GM12878 (cell line): Measurements from ENCODE around the gene NOL7. TPM values are rescaled to one million over a fixed set of nuclear protein-coding genes. Genes with fewer than 3 reads are reported as not detected.

Source experiments
- ATAC-seq: fragments of 200-7000 bp; cut with Tn5 transposase; 3 replicates; pipeline ENCODE4 v1.9.1; 2020; ENCODE audit warnings: mild to moderate bottlenecking, moderate library complexity
- BruUV-seq: library from RNA; stranded (reverse); fragments of 400-500 nt; replicated peaks from 2 replicates; lab custom pipeline; 2021; lab: Mats Ljungman, UMichigan
- CTCF ChIA-PET: fragments of 300-600 bp; sonication (Branson Sonifier 250); formaldehyde crosslinking; extraction: SDS; loops from one replicate; lab custom pipeline; 2021; ENCODE audit warnings: inconsistent platforms; lab: Yijun Ruan, JAX
- POLR2A ChIA-PET: fragments of 350-600 bp; formaldehyde crosslinking; extraction: SDS; loops from one replicate; lab custom pipeline; 2021; ENCODE audit warnings: inconsistent platforms; lab: Charles Lee
- RAD21 ChIA-PET: fragments of 300-600 bp; sonication (Branson Sonifier 250); formaldehyde crosslinking; loops from one replicate; lab custom pipeline; 2023; ENCODE audit warnings: antibody characterized with exemption; ENCODE audit not compliant: unreplicated experiment; lab: Charles Lee
- SMC1A ChIA-PET: fragments of 300-600 bp; sonication (Branson Sonifier 250); formaldehyde crosslinking; loops from one replicate; lab custom pipeline; 2023; ENCODE audit not compliant: unreplicated experiment, uncharacterized antibody; lab: Charles Lee
- DNase-seq: peaks from one replicate; pipeline ENCODE4 v3.0.0-alpha.2; 2011; ENCODE audit warnings: low read depth, low spot score
- FAIRE-seq: peaks from 3 replicates; lab custom pipeline; 2011; peaks lifted over from hg19 to GRCh38; lab: Jason Lieb, UNC
- H2AFZ ChIP-seq: 2 replicates; pipeline ENCODE4 v1.6.0; 2011; ENCODE audit warnings: low read depth, low read length, control low read depth; ENCODE audit not compliant: control insufficient read depth
- H3K27ac ChIP-seq: 2 replicates; pipeline ENCODE4 v1.5.1; 2011; ENCODE audit warnings: control low read depth; ENCODE audit not compliant: control insufficient read depth, insufficient read depth
- H3K27me3 ChIP-seq, 2 experiments: replicated peaks in 1 of 2; 2 replicates each; pipeline versions ENCODE4 v1.6.0 to v1.6.1; 2011; ENCODE audit warnings: low read length in 1 of 2; ENCODE audit not compliant: control insufficient read depth in 2 of 2, insufficient read depth in 2 of 2
- H3K36me3 ChIP-seq, 2 experiments: 2 replicates each; pipeline ENCODE4 v1.5.1; 2011; ENCODE audit warnings: low read length in 1 of 2; ENCODE audit not compliant: control insufficient read depth in 2 of 2, insufficient read depth in 2 of 2
- H3K4me1 ChIP-seq: 2 replicates; pipeline ENCODE4 v1.6.1; 2011; ENCODE audit warnings: mild to moderate bottlenecking, low read length, moderate library complexity, mixed read lengths; ENCODE audit not compliant: control insufficient read depth, insufficient read depth
- H3K4me2 ChIP-seq: 2 replicates; pipeline ENCODE4 v1.6.0; 2011; ENCODE audit warnings: control low read depth; ENCODE audit not compliant: control insufficient read depth, insufficient read depth
- H3K4me3 ChIP-seq: fragments of 200-600 bp; sonication (generic); 2 replicates; pipeline ENCODE4 v1.5.1; 2016
- H3K79me2 ChIP-seq: 2 replicates; pipeline ENCODE4 v1.6.0; 2011; ENCODE audit warnings: low read length; ENCODE audit not compliant: control insufficient read depth, insufficient read depth
- H3K9ac ChIP-seq: 2 replicates; pipeline ENCODE4 v1.8.0; 2011; ENCODE audit warnings: low read length, control low read depth, mixed read lengths; ENCODE audit not compliant: control insufficient read depth, insufficient read depth
- H3K9me3 ChIP-seq: replicated peaks from 3 replicates; pipeline ENCODE4 v1.5.1; 2011; ENCODE audit warnings: mild to moderate bottlenecking, low read length; ENCODE audit not compliant: control insufficient read depth, insufficient read depth
- H4K20me1 ChIP-seq: 2 replicates; pipeline ENCODE4 v1.6.0; 2011; ENCODE audit not compliant: control insufficient read depth, insufficient read depth
- BCLAF1 ChIP-seq: fragments of 450-650 bp; IDR thresholded peaks from 2 replicates; pipeline ENCODE4 v1.6.1; 2017; ENCODE audit warnings: antibody characterized with exemption, mild to moderate bottlenecking, moderate library complexity
- CHD2 ChIP-seq: IDR thresholded peaks from 2 replicates; pipeline ENCODE4 v1.6.1; 2011; ENCODE audit warnings: low read depth, low read length, improper control_type of control experiment, borderline replicate concordance
- IKZF1 ChIP-seq: fragments of 450-650 bp; conservative IDR thresholded peaks from 2 replicates; pipeline ENCODE4 v1.6.1; 2017; ENCODE audit warnings: antibody characterized with exemption, mild to moderate bottlenecking
- NFYA ChIP-seq: IDR thresholded peaks from 2 replicates; pipeline ENCODE4 v1.6.1; 2011; ENCODE audit warnings: low read depth, mild to moderate bottlenecking, low read length, improper control_type of control experiment, borderline replicate concordance
- NR2F1 ChIP-seq: fragments of 450-650 bp; conservative IDR thresholded peaks from 2 replicates; pipeline ENCODE4 v1.6.1; 2017; ENCODE audit warnings: mild to moderate bottlenecking
- SRF ChIP-seq, 2 experiments: IDR thresholded peaks; 2 replicates each; pipeline ENCODE4 v1.6.1; 2011; ENCODE audit warnings: low read depth in 2 of 2, low read length in 2 of 2, mild to moderate bottlenecking in 1 of 2, moderate library complexity in 1 of 2
- TAF1 ChIP-seq: IDR thresholded peaks from 2 replicates; pipeline ENCODE4 v1.6.1; 2011; ENCODE audit warnings: mild to moderate bottlenecking, low read depth, low read length, borderline replicate concordance
- WGBS: methylation state at CpG from one replicate; pipeline ENCODE4 v1.1.6; 2016; ENCODE audit warnings: low lambda C conversion rate; ENCODE audit not compliant: insufficient replicate concordance, insufficient coverage; ENCODE audit errors: missing lambda C conversion rate; 5-methylcytosine and 5-hydroxymethylcytosine counted together
- in situ Hi-C: fragments of 300-500 bp; cut with MboI; formaldehyde crosslinking; loops from 9 replicates; pipeline ENCODE4 v1.14.3; 2018; ENCODE audit warnings: mixed read lengths
- intact Hi-C: fragments of 100-400 bp; cut with micrococcal nuclease; formaldehyde crosslinking; loops from one replicate; pipeline ENCODE4 v1.14.2; 2022; ENCODE audit not compliant: unreplicated experiment
- polyA plus RNA-seq, 11 experiments: library from polyadenylated mRNA; depleted of rRNA in 4 of 11; unstranded in 6 of 11; stranded (reverse) in 5 of 11; fragments of >200 nt; fragmentation: Nextera tagmentation in 4 of 11; fragmentation: Illumina TruSeq in 1 of 11; extraction: Ambion mirVana in 4 of 11; extraction: Trizol in 1 of 11; gene quantifications; 1 replicate in 1 of 11; 2 replicates in 10 of 11; pipeline versions ENCODE4 v1.2.1 to v1.2.3, GENCODE V29; 2011 to 2016; ENCODE audit warnings: inconsistent platforms in 2 of 11, missing spikeins in 2 of 11, low read depth in 1 of 11
- total RNA-seq, 4 experiments: library from RNA; depleted of rRNA in 3 of 4; stranded (reverse); fragments of >200 nt in 3 of 4; fragmentation: Illumina TruSeq in 1 of 4; extraction: Trizol in 1 of 4; gene quantifications; 2 replicates each; pipeline versions ENCODE4 v1.2.1 to v1.2.3, GENCODE V29; 2013 to 2021

The NOL7 gene
- total and polyA plus RNA-seq, 10 of the 15 experiments (the other 5 are each of a cell fraction or from before 2014, with no cell fraction given) = 12.2 to 222 (median 86.2) TPM

DNA sequence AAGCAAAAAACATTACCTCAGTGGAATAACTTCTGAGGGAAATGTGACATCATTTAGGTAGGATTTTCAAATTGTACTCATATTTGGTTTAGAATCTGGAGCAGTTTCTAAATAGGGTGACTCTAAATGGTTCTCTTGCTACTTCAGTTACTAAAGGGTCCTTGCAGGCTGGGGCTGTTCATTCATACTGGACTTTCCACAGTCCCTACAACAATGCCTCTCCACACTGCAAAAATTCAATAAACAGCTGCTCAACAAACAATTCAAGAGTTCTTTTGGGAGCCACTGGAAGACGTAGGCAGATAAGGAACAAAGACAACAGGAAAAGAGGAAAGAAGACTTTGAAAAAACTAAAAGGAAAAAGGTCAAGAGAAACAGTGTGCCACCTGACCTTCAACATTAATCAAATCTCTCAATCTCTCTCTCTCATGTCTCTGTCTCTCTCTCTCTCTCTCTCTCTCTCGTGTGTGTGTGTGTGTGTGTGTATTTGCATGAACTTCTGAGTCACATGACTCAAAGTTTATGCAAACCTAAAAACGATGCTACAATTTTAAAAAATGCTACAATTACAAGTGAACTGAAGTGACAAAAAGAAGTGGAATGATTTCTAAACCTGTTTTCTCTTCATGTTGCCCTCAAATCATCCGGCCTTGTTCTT, 14.5 kb downstream of the NOL7 start:
- WGBS = 46% methylated on average over 4 of the region's 4 CpGs

More for the DNA sequence above, 14.5 kb downstream of the NOL7 start:
- no peak overlapping the region for H2AFZ ChIP-seq
- no peaks in the 10 kb centered on the region for H4K20me1 ChIP-seq
- ChIA-PET POLR2A (interaction anchor here (0.7 to 1.4 kb wide), 2 partner anchors 19 to 55 kb away, joined by 3 read pairs; partner anchors contain the start of gene SIRT5), RAD21 (no interaction called here), CTCF (interaction anchor here (1.4 kb wide), 1 partner anchor 19 kb away, joined by 3 read pairs; no protein-coding TSS in a partner anchor), SMC1A (interaction anchor here (0.9 to 1.5 kb wide), 5 partner anchors 12 to 41 kb away, joined by 3 to 4 read pairs (median 4); partner anchors contain the start of gene NOL7)
- H3K4me2 ChIP-seq = no peak overlapping the region
- DNase-seq (no peak), ATAC-seq (no peak), FAIRE-seq (no peak)
- no peaks in the 10 kb centered on the region for H3K27me3 ChIP-seq
- H3K9ac ChIP-seq = no peak overlapping the region
- H3K27ac ChIP-seq = no peak overlapping the region
- H3K4me1 ChIP-seq = no peaks in the 10 kb centered on the region
- in situ Hi-C loops (no loop called here), intact Hi-C loops (no loop called here)
- no peaks in the 10 kb centered on the region for H3K9me3 ChIP-seq
- H3K4me3 ChIP-seq = no peak overlapping the region
- TF ChIP-seq IKZF1 = no peak
- TF ChIP-seq CHD2 = no peak
- TF ChIP-seq NR2F1 = no peak
- TF ChIP-seq BCLAF1 = no peak
- no peak for TF ChIP-seq TAF1
- TF ChIP-seq NFYA = no peak
- TF ChIP-seq SRF (IDR thresholded peaks at IDR 0.05; ENCODE audit: low read depth in 2 of 2, low read length in 2 of 2) = no peak
- no TSS peak for BruUV-seq
- no peaks in the 10 kb centered on the region for H3K79me2 ChIP-seq
- peaks cover 0 to 32% of the 10 kb centered on the region in 2 experiments; a peak in 3 of 4 replicates for H3K36me3 ChIP-seq
